Lower leg skin (tissue), 3 donors: ENCODE measurements around the gene CALY.

Experiments used
- CTCF ChIP-seq, 3 donors: fragments of 450-650 bp; IDR thresholded peaks; one replicate each; pipeline ENCODE4 v1.5.1; 2016; ENCODE audit warnings: antibody characterized with exemption in 3 of 3, mild to moderate bottlenecking in 3 of 3, moderate library complexity in 2 of 3
- POLR2A ChIP-seq, 2 donors: fragments of 450-650 bp; IDR thresholded peaks; one replicate each; pipeline ENCODE4 v1.6.1; 2016 to 2017; ENCODE audit warnings: antibody characterized with exemption in 2 of 2, mild to moderate bottlenecking in 1 of 2, moderate library complexity in 1 of 2

GRCh38 chr10:133357285-133358161 is 20.8 kb upstream of the CALY start, which contains the start of gene FUOM:
- TF ChIP-seq POLR2A (IDR thresholded peaks at IDR 0.05), result no peak
- no peak for TF ChIP-seq CTCF (IDR thresholded peaks at IDR 0.05)
